Peyer's patch (tissue), 4 donors: ENCODE measurements around the gene PROSER1. TPM values are rescaled to one million over a fixed set of nuclear protein-coding genes. Genes with fewer than 3 reads are reported as not detected.

Source experiments
- DNase-seq, 3 donors: peaks; one replicate each; pipeline ENCODE4 v3.0.0-alpha.2; 2017 to 2019
- H3K27ac ChIP-seq, 4 donors: fragments of 200-600 bp; sonication (generic); one replicate each; pipeline ENCODE4 v1.5.1; 2016 to 2019
- H3K27me3 ChIP-seq, 2 donors: fragments of 200-600 bp; sonication (generic); one replicate each; pipeline ENCODE4 v1.5.1; 2019
- H3K36me3 ChIP-seq, 3 donors: fragments of 200-600 bp; sonication (generic); one replicate each; pipeline ENCODE4 v1.5.1; 2016 to 2019
- H3K4me1 ChIP-seq, 4 donors: fragments of 200-600 bp; sonication (generic); one replicate each; pipeline ENCODE4 v1.5.1; 2016 to 2019
- H3K4me3 ChIP-seq, 4 donors: fragments of 200-600 bp; sonication (generic); 1 replicate in 3 of 4; 2 replicates in 1 of 4; pipeline ENCODE4 v1.5.1; 2016 to 2019; ENCODE audit warnings: mild to moderate bottlenecking in 1 of 4
- H3K9me3 ChIP-seq, 4 donors: fragments of 200-600 bp; sonication (generic); one replicate each; pipeline ENCODE4 v1.5.1; 2016 to 2019; ENCODE audit warnings: mild to moderate bottlenecking in 1 of 4
- CTCF ChIP-seq, 6 experiments: fragments of 450-650 bp in 4 of 6; fragments of 200-600 bp in 2 of 6; sonication (generic) in 1 of 6; IDR thresholded peaks; one replicate each; pipeline ENCODE4 v1.5.1; 2017 to 2019; ENCODE audit warnings: antibody characterized with exemption in 6 of 6, mild to moderate bottlenecking in 3 of 6, moderate library complexity in 1 of 6
- POLR2A ChIP-seq, 2 donors: fragments of 450-650 bp; IDR thresholded peaks; one replicate each; pipeline ENCODE4 v1.5.1; 2017; ENCODE audit warnings: antibody characterized with exemption in 2 of 2, mild to moderate bottlenecking in 2 of 2, moderate library complexity in 2 of 2
- total RNA-seq, 4 donors: library from RNA; depleted of rRNA; stranded (reverse); fragments of >200 nt; gene quantifications; one replicate each; pipeline ENCODE4 v1.1.0, GENCODE V29; 2016

Gene PROSER1
- total RNA-seq, 4 donors from 2014 or later, result 36.5 to 84.2 (median 43.0) TPM

GRCh38 chr13:39056018-39056417 lies 18.1 kb upstream of the PROSER1 start:
- Histone ChIP-seq H3K36me3 (no peaks in the 10 kb centered on the region), H3K9me3 (no peaks in the 10 kb centered on the region), H3K27me3 (no peaks in the 10 kb centered on the region), H3K4me1 (no peaks in the 10 kb centered on the region), H3K4me3 (no peak overlapping the region), H3K27ac (no peak overlapping the region)
- DNase-seq, result no peak
- no peak for TF ChIP-seq CTCF (IDR thresholded peaks at IDR 0.05)

GRCh38 chr13:39054112-39054511 lies 16.2 kb upstream of the PROSER1 start:
- Histone ChIP-seq H3K27ac (no peak overlapping the region), H3K9me3 (no peaks in the 10 kb centered on the region), H3K4me3 (no peak overlapping the region), H3K36me3 (no peaks in the 10 kb centered on the region), H3K4me1 (no peaks in the 10 kb centered on the region), H3K27me3 (no peaks in the 10 kb centered on the region)
- no peak for DNase-seq
- TF ChIP-seq CTCF (IDR thresholded peaks at IDR 0.05), result no peak
- no peak for TF ChIP-seq POLR2A (IDR thresholded peaks at IDR 0.05)

- no peak for TF ChIP-seq CTCF (IDR thresholded peaks at IDR 0.05)
- no peak for TF ChIP-seq POLR2A (IDR thresholded peaks at IDR 0.05)
- H3K4me3 ChIP-seq, result no peak overlapping the region
- H3K4me1 ChIP-seq, result no peaks in the 10 kb centered on the region
- H3K27me3 ChIP-seq, result no peaks in the 10 kb centered on the region
- peaks cover 0 to 3% (median 0%) of the 10 kb centered on the region in 3 donors for H3K36me3 ChIP-seq
- H3K9me3 ChIP-seq, result no peaks in the 10 kb centered on the region
- no peak overlapping the region for H3K27ac ChIP-seq
- DNase-seq, result no peak
Measured at GRCh38 chr13:39052944-39053343, 15.1 kb upstream of the PROSER1 start.

- DNase-seq, result no peak
- TF ChIP-seq POLR2A (IDR thresholded peaks at IDR 0.05) (no peak), CTCF (IDR thresholded peaks at IDR 0.05) (peak in 4 of 6 experiments; percentile 26 to 44 (median 32))
- H3K4me3 ChIP-seq, result no peak overlapping the region
- H3K4me1 ChIP-seq, result no peaks in the 10 kb centered on the region
- peaks cover 0 to 3% (median 0%) of the 10 kb centered on the region in 3 donors for H3K36me3 ChIP-seq
- H3K9me3 ChIP-seq, result no peaks in the 10 kb centered on the region
- H3K27me3 ChIP-seq, result no peaks in the 10 kb centered on the region
- H3K27ac ChIP-seq, result no peak overlapping the region
Measured at GRCh38 chr13:39051157-39051556, 13.3 kb upstream of the PROSER1 start.

- no peaks in the 10 kb centered on the region for H3K4me1 ChIP-seq
- no peaks in the 10 kb centered on the region for H3K9me3 ChIP-seq
- no peak overlapping the region for H3K27ac ChIP-seq
- H3K4me3 ChIP-seq, result no peak overlapping the region
- TF ChIP-seq CTCF (IDR thresholded peaks at IDR 0.05), result no peak
- TF ChIP-seq POLR2A (IDR thresholded peaks at IDR 0.05), result no peak
- DNase-seq, result no peak
- H3K36me3 ChIP-seq, result peaks cover 0 to 7% (median 0%) of the 10 kb centered on the region in 3 donors
- no peaks in the 10 kb centered on the region for H3K27me3 ChIP-seq
Measured at GRCh38 chr13:39049274-39049673, 11.4 kb upstream of the PROSER1 start.

GRCh38 chr13:39048806-39049205 lies 10.9 kb upstream of the PROSER1 start:
- no peak for TF ChIP-seq POLR2A (IDR thresholded peaks at IDR 0.05)
- TF ChIP-seq CTCF (IDR thresholded peaks at IDR 0.05), result no peak
- Histone ChIP-seq H3K27me3 (no peaks in the 10 kb centered on the region), H3K4me3 (no peak overlapping the region), H3K9me3 (no peaks in the 10 kb centered on the region), H3K27ac (no peak overlapping the region), H3K4me1 (no peaks in the 10 kb centered on the region), H3K36me3 (peaks cover 0 to 10% (median 0%) of the 10 kb centered on the region in 3 donors)
- no peak for DNase-seq
